Uterus (tissue), 2 donors: ENCODE results near the gene ASPA.

Experiments used
- POLR2A ChIP-seq, 2 donors: fragments of 450-650 bp; IDR thresholded peaks; one replicate each; pipeline ENCODE4 v1.6.1; 2016; ENCODE audit warnings: antibody characterized with exemption in 2 of 2, mild to moderate bottlenecking in 1 of 2, moderate library complexity in 1 of 2
- TF ChIP-seq, protein P1 (sequence below), 4 experiments: fragments of 200-600 bp in 2 of 4; fragments of 450-650 bp in 2 of 4; sonication (generic) in 2 of 4; IDR thresholded peaks; one replicate each; pipeline ENCODE4 v1.5.1; 2016 to 2019; ENCODE audit warnings: antibody characterized with exemption in 4 of 4, mild to moderate bottlenecking in 2 of 4, moderate library complexity in 1 of 4

DNA sequence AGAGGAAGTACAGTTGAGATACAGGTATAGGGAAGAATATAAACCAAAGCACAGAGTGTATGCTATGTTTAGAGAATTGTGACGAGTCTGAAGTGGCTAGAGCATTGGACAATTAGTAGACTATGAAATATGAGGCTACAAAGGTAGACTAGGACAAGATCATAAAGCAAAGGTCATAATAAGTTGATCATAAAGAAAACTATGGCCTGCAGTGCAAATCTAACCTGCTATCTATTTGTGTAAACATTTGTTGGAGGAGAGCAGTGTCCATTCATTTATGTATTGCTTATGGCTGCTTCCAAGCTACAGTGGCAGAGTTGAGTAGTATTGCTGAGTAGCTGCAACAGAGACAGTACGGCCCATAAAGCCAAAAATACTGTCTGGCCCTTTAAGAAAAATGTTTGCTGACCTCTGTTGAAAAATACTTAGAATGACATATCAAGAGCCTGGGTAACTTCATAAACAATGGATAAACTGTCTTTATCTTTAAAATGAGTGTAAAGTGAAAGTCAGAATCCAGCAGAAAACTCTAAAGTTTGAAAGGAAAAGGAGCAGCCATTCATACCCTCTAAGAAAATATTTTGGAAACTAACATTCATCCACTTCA is 27.6 kb upstream of the ASPA start:
- TF ChIP-seq, protein P1, sequence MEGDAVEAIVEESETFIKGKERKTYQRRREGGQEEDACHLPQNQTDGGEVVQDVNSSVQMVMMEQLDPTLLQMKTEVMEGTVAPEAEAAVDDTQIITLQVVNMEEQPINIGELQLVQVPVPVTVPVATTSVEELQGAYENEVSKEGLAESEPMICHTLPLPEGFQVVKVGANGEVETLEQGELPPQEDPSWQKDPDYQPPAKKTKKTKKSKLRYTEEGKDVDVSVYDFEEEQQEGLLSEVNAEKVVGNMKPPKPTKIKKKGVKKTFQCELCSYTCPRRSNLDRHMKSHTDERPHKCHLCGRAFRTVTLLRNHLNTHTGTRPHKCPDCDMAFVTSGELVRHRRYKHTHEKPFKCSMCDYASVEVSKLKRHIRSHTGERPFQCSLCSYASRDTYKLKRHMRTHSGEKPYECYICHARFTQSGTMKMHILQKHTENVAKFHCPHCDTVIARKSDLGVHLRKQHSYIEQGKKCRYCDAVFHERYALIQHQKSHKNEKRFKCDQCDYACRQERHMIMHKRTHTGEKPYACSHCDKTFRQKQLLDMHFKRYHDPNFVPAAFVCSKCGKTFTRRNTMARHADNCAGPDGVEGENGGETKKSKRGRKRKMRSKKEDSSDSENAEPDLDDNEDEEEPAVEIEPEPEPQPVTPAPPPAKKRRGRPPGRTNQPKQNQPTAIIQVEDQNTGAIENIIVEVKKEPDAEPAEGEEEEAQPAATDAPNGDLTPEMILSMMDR (IDR thresholded peaks at IDR 0.05) = no peak
- no peak for TF ChIP-seq POLR2A (IDR thresholded peaks at IDR 0.05)
